ENCODE data around the gene ZNF423. TPM values are rescaled to one million over a fixed set of nuclear protein-coding genes. Genes with fewer than 3 reads are reported as not detected.

The ZNF423 gene
- total and polyA plus RNA-seq, 9 of the 15 experiments (the other 6 are each of a cell fraction or from before 2014, with no cell fraction given) = not detected

DNA sequence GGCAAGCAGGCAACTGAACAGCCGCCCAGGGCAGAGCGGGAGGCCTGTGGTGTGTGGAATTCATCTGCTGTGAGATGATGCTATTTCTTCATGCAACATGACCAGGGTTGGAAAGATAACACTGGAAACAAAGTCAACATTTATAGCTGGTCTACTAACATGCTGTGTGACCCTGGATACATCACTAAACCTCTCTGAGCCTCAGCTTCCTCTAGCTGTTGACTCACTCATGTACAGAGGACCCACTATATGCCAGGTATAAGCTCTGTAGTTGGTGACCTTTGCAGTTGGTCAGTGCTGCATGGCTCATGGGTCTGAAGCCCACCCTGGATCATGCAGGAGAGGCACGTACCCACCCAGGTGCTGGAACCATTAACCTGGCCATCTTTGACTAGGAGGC is 180.9 kb downstream of the ZNF423 start:
- H3K27me3 ChIP-seq (ENCODE audit: control insufficient read depth in 2 of 2, insufficient read depth in 2 of 2, low read length in 2 of 2) = peaks cover 3 to 37% of the 10 kb centered on the region in 2 experiments; a peak in 4 of 5 replicates
- H3K4me1 ChIP-seq (replicated peaks in 1 of 2; ENCODE audit: control insufficient read depth in 2 of 2, insufficient read depth in 2 of 2, low read length in 2 of 2) = no peaks in the 10 kb centered on the region
- no peak overlapping the region for H3K4me3 ChIP-seq
- H3K36me3 ChIP-seq (ENCODE audit: control insufficient read depth, insufficient read depth, low read length) = no peaks in the 10 kb centered on the region
- H2AFZ ChIP-seq (ENCODE audit: low read depth, low read length) = no peak overlapping the region
- no peaks in the 10 kb centered on the region for H3K9me3 ChIP-seq (replicated peaks; ENCODE audit: control insufficient read depth, insufficient read depth, low read depth, low read length)
- no TSS peak for BruUV-seq (replicated peaks)
- CTCF ChIA-PET (ENCODE audit: low intra/inter-chr PET ratio) = no interaction called here
- no peaks in the 10 kb centered on the region for H3K9me1 ChIP-seq (ENCODE audit: control insufficient read depth, insufficient read depth, low read length)
- TF ChIP-seq RBM25 (IDR thresholded peaks at IDR 0.05; ENCODE audit: low read depth, low read length, severe bottlenecking) = peak; percentile 55
- no peak for TF ChIP-seq CREBBP (IDR thresholded peaks at IDR 0.05; ENCODE audit: low read depth, low read length)
- peak; percentile 48 for TF ChIP-seq ZFP36 (IDR thresholded peaks at IDR 0.05; ENCODE audit: low read depth, low read length, partially characterized antibody)
- H4K20me1 ChIP-seq (replicated peaks; ENCODE audit: control insufficient read depth, insufficient read depth, low read length) = 0 out of 2 replicates have a peak, but pooled peaks cover 3% of the 10 kb centered on the region
- H3K4me2 ChIP-seq (ENCODE audit: insufficient read depth, low read length) = no peak overlapping the region
- ATAC-seq (no peak), FAIRE-seq (no peak), DNase-seq (ENCODE audit: extremely low read depth in 1 of 4, low spot score in 3 of 4) (no peak)
- POLR2A ChIA-PET = interaction anchor here (1.2 kb wide), 1 partner anchor 10 kb away, joined by 5 read pairs; no protein-coding TSS in a partner anchor
- WGBS (ENCODE audit: insufficient coverage, low coverage, missing lambda C conversion rate) = 0% methylated on average over 3 of the region's 3 CpGs
- no peaks in the 10 kb centered on the region for H3K79me2 ChIP-seq (ENCODE audit: control insufficient read depth, insufficient read depth, low read length)
- H3K27ac ChIP-seq (ENCODE audit: extremely low read depth, low read depth, low read length) = no peak overlapping the region
- H3K9ac ChIP-seq (ENCODE audit: insufficient read depth in 1 of 2, low read depth in 2 of 2, low read length in 2 of 2) = no peak overlapping the region
- intact Hi-C loops (cut with micrococcal nuclease) = no loop called here
- in situ Hi-C loops (cut with MboI) = no loop called here

GRCh38 chr16:49674351-49674851 is 181.5 kb downstream of the ZNF423 start:
- no peaks in the 10 kb centered on the region for H3K9me3 ChIP-seq (replicated peaks; ENCODE audit: control insufficient read depth, insufficient read depth, low read depth, low read length)
- H3K36me3 ChIP-seq (ENCODE audit: control insufficient read depth, insufficient read depth, low read length) = no peaks in the 10 kb centered on the region
- no peaks in the 10 kb centered on the region for H3K9me1 ChIP-seq (ENCODE audit: control insufficient read depth, insufficient read depth, low read length)
- H3K9ac ChIP-seq (ENCODE audit: insufficient read depth in 1 of 2, low read depth in 2 of 2, low read length in 2 of 2) = no peak overlapping the region
- no peaks in the 10 kb centered on the region for H3K4me1 ChIP-seq (replicated peaks in 1 of 2; ENCODE audit: control insufficient read depth in 2 of 2, insufficient read depth in 2 of 2, low read length in 2 of 2)
- H3K27ac ChIP-seq (ENCODE audit: extremely low read depth, low read depth, low read length) = no peak overlapping the region
- H3K79me2 ChIP-seq (ENCODE audit: control insufficient read depth, insufficient read depth, low read length) = no peaks in the 10 kb centered on the region
- intact Hi-C loops (cut with micrococcal nuclease) (no loop called here), in situ Hi-C loops (cut with MboI) (no loop called here)
- POLR2A ChIA-PET = interaction anchor here (0.7 to 1.2 kb wide), 2 partner anchors 10 to 84 kb away, joined by 3 to 5 read pairs; no protein-coding TSS in a partner anchor
- H3K27me3 ChIP-seq (ENCODE audit: control insufficient read depth in 2 of 2, insufficient read depth in 2 of 2, low read length in 2 of 2) = peaks cover 3 to 37% of the 10 kb centered on the region in 2 experiments; a peak in 4 of 5 replicates
- CTCF ChIA-PET (ENCODE audit: low intra/inter-chr PET ratio) = no interaction called here
- no peak for ATAC-seq
- BruUV-seq (replicated peaks) = no TSS peak
- FAIRE-seq = no peak
- H3K4me3 ChIP-seq = no peak overlapping the region
- H4K20me1 ChIP-seq (replicated peaks; ENCODE audit: control insufficient read depth, insufficient read depth, low read length) = 0 out of 2 replicates have a peak, but pooled peaks cover 3% of the 10 kb centered on the region
- 2% methylated on average over 13 of the region's 15 CpGs for WGBS (ENCODE audit: insufficient coverage, low coverage, missing lambda C conversion rate)
- DNase-seq (ENCODE audit: extremely low read depth in 1 of 4, low spot score in 3 of 4) = no peak
- no peak overlapping the region for H3K4me2 ChIP-seq (ENCODE audit: insufficient read depth, low read length)
- TF ChIP-seq CBX3 (IDR thresholded peaks at IDR 0.05; ENCODE audit: borderline replicate concordance in 1 of 2, low read length in 2 of 2) (no peak), XRCC4 (IDR thresholded peaks at IDR 0.05; ENCODE audit: extremely low read depth, insufficient read depth, insufficient read length) (no peak), SFPQ (IDR thresholded peaks at IDR 0.05; ENCODE audit: low read depth, low read length) (no peak), DDX20 (tag; IDR thresholded peaks at IDR 0.05; ENCODE audit: low read depth) (no peak)
- H2AFZ ChIP-seq (ENCODE audit: low read depth, low read length) = no peak overlapping the region
